Activated T-helper 9 cell treated with anti-CD3 and anti-CD28 coated beads, Interleukin-2, amount 50 U/mL, for 16 hours (primary cell): ENCODE measurements around the gene MRPS10.
"Not testable (repeated sequence)": the region's sequence is repeated elsewhere in the genome, so short reads cannot be mapped to it uniquely, and the experiment has no call there.

Experiments used
- DNase-seq: peaks from one replicate; pipeline ENCODE4 v3.0.0-alpha.2; 2020; ENCODE audit warnings: low read depth

The MRPS10 gene

GRCh38 chr6:42176981-42177380 lies 40.7 kb downstream of the MRPS10 start:
- no peak for DNase-seq

- DNase-seq, result no peak
Measured at GRCh38 chr6:42175860-42176259, 41.8 kb downstream of the MRPS10 start.

- no peak for DNase-seq
Measured at GRCh38 chr6:42173101-42173500, 44.6 kb downstream of the MRPS10 start, which contains the start of gene GUCA1A. Gene GUCA1A (plus strand): TSS chr6:42173364. CDS start chr6:42173614, 250 bp downstream.

- no peak for DNase-seq
Measured at GRCh38 chr6:42171813-42172581, 45.7 kb downstream of the MRPS10 start.

GRCh38 chr6:42169780-42170179 lies 47.9 kb downstream of the MRPS10 start:
- not testable (repeated sequence) for DNase-seq

- DNase-seq, result no peak
Measured at GRCh38 chr6:42168650-42169049, 49.0 kb downstream of the MRPS10 start.

GRCh38 chr6:42166444-42167141 lies 51.1 kb downstream of the MRPS10 start:
- peak; percentile 62 for DNase-seq

GRCh38 chr6:42165016-42165415 lies 52.6 kb downstream of the MRPS10 start:
- DNase-seq, result no peak

GRCh38 chr6:42163981-42164380 lies 53.7 kb downstream of the MRPS10 start:
- DNase-seq, result no peak

GRCh38 chr6:42162812-42163211 lies 54.8 kb downstream of the MRPS10 start:
- DNase-seq, result no peak

- no peak for DNase-seq
Measured at GRCh38 chr6:42162384-42162783, 55.3 kb downstream of the MRPS10 start.

GRCh38 chr6:42159431-42160024 lies 58.1 kb downstream of the MRPS10 start:
- no peak for DNase-seq

GRCh38 chr6:42158631-42159030 lies 59.0 kb downstream of the MRPS10 start:
- no peak for DNase-seq

- no peak for DNase-seq
Measured at GRCh38 chr6:42158011-42158410, 59.6 kb downstream of the MRPS10 start.
